ENCODE measurements around the gene LRP10.
"Not testable (repeated sequence)": the region's sequence is repeated elsewhere in the genome, so short reads cannot be mapped to it uniquely, and the experiment has no call there.

Gene LRP10

DNA sequence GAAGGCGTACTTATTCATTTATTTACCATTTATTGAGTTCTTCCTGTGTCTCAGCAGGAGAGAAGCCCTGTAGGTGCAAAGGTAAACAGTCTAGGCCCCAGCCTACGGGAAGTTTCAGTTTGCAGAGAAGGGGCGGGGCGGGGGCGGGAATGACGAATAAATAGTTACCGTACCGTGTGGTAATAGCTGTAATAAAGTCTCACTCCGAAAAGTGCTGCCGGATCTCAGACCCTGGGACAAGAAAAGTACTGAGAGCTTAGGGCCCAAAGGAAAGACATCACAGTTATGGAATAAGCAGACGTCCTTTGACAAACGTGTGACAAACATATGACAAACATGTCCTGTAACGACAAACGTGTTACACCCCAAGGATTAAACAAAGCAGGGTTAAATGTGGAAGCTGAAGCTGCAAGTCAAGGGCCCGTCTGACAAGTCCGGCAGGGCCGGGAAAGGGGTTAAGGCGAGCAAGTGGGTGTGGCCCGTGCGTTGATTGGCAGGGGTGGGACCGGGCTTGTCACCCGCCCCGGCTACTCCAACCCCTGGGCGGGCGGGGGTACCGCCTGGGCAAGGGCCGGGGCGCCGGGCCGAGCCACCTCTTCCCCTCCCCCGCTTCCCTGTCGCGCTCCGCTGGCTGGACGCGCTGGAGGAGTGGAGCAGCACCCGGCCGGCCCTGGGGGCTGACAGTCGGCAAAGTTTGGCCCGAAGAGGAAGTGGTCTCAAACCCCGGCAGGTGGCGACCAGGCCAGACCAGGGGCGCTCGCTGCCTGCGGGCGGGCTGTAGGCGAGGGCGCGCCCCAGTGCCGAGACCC, at the start of gene LRP10:
TSS of gene LRP10 (plus strand) at position 517 of the 809 bp plus-strand sequence. CDS start 564 bp downstream, outside the sequence.
- peaks cover 29% of the 10 kb centered on the region for H3K4me1 Mint-ChIP-seq
- H3K27ac Mint-ChIP-seq: peak within 1 kb of the TSS; percentile 98
- no peaks in the 10 kb centered on the region for H3K27me3 Mint-ChIP-seq
- peak within 1 kb of the TSS; percentile 90 for H3K4me3 Mint-ChIP-seq
- H3K36me3 Mint-ChIP-seq (ENCODE audit: low read depth): peaks cover 6% of the 10 kb centered on the region
- ATAC-seq (peak; percentile 88), DNase-seq (peak; percentile 82)
- H3K9me3 Mint-ChIP-seq: no peaks in the 10 kb centered on the region

GRCh38 chr14:22822016-22822570, 49.4 kb upstream of the LRP10 start:
- Mint-ChIP-seq H3K4me3 (peak overlapping the region; percentile 69), H3K4me1 (peaks cover 27% of the 10 kb centered on the region), H3K9me3 (no peaks in the 10 kb centered on the region), H3K36me3 (ENCODE audit: low read depth) (no peaks in the 10 kb centered on the region), H3K27me3 (peaks cover 14% of the 10 kb centered on the region), H3K27ac (no peak overlapping the region)
- DNase-seq: no peak
- no peak for ATAC-seq

- H3K9me3 Mint-ChIP-seq: no peaks in the 10 kb centered on the region
- DNase-seq (peak; percentile 74), ATAC-seq (peak; percentile 80)
- no peaks in the 10 kb centered on the region for H3K36me3 Mint-ChIP-seq (ENCODE audit: low read depth)
- peaks cover 27% of the 10 kb centered on the region for H3K4me1 Mint-ChIP-seq
- peaks cover 14% of the 10 kb centered on the region for H3K27me3 Mint-ChIP-seq
- H3K27ac Mint-ChIP-seq: peak overlapping the region; percentile 38
- peak overlapping the region; percentile 69 for H3K4me3 Mint-ChIP-seq
These were observed 48.9 kb upstream of the LRP10 start for GRCh38 chr14:22822571-22823098.

DNA sequence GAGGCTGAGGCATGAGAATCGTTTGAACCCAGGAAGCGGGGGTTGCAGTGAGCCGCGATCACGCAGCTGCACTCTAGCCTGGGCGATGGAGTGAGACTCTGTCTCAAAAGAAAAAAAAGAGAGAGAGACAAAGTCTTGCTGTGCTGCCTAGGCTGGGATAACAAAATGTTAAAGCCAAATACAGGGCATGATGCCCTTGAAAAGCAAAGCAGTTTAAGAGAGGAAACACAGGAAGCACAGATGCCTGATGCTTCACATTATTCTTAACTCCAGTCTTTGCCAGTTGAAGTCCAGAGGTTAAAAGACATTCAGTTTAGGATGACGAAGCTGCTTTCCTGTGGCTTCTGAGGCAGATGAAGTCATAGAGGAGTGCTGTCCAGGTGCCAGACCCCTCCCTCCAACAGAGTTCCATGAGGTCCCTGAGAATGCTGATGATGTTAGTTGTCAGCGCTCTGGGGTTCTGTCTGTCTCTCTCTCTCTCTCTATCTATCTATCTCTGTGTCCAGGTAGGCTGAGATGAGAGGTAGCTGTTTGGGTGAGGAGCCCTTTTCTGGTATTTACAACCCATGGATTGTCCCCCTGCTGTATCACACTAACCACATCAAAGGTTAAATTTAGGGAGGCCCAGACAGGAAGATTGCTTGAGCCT, 46.7 kb upstream of the LRP10 start:
- peaks cover 32% of the 10 kb centered on the region for H3K4me1 Mint-ChIP-seq
- peaks cover 14% of the 10 kb centered on the region for H3K27me3 Mint-ChIP-seq
- no peak for ATAC-seq
- H3K9me3 Mint-ChIP-seq: peaks cover 3% of the 10 kb centered on the region
- H3K4me3 Mint-ChIP-seq: peak overlapping the region; percentile 21
- no peak for DNase-seq
- H3K36me3 Mint-ChIP-seq (ENCODE audit: low read depth): peaks cover 6% of the 10 kb centered on the region
- no peak overlapping the region for H3K27ac Mint-ChIP-seq

DNA sequence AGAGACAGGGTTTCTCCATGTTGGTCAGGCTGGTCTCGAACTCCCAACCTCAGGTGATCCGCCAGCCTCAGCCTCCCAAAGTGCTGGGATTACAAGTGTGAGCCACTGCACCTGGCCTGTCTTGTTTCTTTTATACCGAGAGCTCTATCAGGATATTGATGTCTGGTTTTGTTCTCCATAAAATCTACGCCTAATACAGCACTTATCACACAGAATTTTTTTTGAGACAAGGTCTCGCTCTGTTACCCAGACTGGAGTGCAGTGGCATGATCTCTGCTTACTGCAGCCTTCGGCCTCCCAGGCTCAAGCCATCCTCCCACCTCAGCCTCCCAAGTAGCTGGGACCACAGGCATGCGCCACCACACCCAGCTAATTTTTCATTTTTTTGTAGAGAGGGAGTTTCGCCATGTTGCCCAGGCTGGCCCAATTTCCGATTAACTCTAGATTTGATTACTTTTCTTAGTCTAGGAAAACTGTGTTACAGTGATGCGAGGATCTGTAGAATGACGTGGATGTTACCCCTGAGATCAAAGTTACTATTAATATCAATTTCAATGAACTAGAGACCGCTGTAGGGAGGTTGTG, 42.4 kb upstream of the LRP10 start:
- DNase-seq, H3K27me3 Mint-ChIP-seq, ATAC-seq, H3K9me3 Mint-ChIP-seq: not testable (repeated sequence)
- Mint-ChIP-seq H3K4me1 (peaks cover 36% of the 10 kb centered on the region), H3K27ac (peak overlapping the region; percentile 96), H3K4me3 (peak overlapping the region; percentile 88), H3K36me3 (ENCODE audit: low read depth) (peaks cover 24% of the 10 kb centered on the region)

DNA sequence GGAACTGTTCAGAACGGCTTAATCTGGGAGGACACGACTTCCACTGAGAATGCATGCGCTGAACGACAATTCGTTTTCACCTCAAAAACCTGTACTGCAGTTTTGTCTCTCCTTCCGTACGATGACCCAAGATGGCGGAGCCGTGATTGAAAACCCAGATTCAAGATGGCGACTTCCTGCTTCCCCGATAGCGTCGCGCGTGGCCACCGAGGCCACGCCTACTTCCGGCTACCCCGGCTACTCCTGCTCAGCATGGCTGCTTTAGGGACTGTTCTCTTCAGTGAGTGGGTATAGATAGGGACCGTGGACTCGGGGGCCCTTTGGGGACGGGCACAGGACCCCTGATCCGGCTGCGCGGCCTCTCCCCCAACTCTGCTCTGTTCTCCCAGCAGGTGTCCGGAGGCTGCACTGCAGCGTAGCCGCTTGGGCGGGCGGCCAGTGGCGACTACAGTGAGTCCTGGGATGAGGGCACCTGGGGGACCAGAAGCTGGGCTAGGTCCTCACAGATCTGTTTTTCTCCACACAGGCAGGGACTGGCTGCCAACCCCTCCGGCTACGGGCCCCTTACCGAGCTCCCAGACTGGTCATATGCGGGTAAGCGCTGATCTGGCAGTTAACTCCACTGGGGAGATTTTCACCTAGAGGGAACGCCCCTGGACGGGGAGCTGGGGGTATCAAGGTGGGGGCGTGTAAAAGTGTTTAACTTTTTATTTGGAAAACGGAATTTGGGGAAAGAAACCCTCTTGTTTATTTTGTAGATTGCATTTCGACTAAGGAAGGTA, 41.7 kb upstream of the LRP10 start, which contains the start of gene MRPL52:
TSS of gene MRPL52 (plus strand) at position 227 of the 782 bp plus-strand sequence. CDS start at position 253, 26 bp downstream.
- H3K27ac Mint-ChIP-seq: peak within 1 kb of the TSS; percentile 96
- ATAC-seq: peak; percentile 94
- H3K4me1 Mint-ChIP-seq: peaks cover 29% of the 10 kb centered on the region
- peak; percentile 88 for DNase-seq
- peaks cover 27% of the 10 kb centered on the region for H3K36me3 Mint-ChIP-seq (ENCODE audit: low read depth)
- peaks cover 3% of the 10 kb centered on the region for H3K9me3 Mint-ChIP-seq
- H3K4me3 Mint-ChIP-seq: peak within 1 kb of the TSS; percentile 88
- peaks cover 3% of the 10 kb centered on the region for H3K27me3 Mint-ChIP-seq

DNA sequence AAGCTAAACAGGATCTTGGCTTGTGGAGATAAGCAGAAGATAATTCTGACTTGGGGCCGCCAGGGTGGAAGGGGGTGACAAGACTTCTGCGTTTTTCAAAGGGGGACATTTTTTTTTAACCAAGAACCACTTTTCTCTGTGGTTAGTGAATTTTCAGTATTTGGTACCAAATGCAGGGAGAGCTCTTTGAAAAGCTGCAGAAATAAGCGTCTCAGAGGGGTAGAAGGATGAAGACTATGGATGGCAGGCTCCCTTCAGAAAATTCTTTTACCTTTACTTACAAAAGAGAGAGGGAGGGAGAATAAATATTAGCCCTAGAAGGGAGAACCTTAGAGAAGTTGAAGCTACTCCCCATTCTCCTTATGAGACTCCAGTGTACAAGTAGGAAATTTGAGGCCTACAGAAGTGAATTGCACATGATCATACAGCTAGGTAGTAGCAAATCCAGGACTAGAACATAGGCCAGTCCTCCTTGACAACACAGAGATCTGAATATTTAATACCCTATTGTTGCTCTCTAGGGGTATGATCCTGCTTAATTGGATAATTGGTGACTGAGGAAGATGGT, 41.0 kb upstream of the LRP10 start:
- peaks cover 31% of the 10 kb centered on the region for H3K36me3 Mint-ChIP-seq (ENCODE audit: low read depth)
- H3K4me1 Mint-ChIP-seq: peaks cover 26% of the 10 kb centered on the region
- H3K4me3 Mint-ChIP-seq: peak overlapping the region; percentile 88
- ATAC-seq (peak; percentile 6), DNase-seq (no peak)
- H3K9me3 Mint-ChIP-seq: peaks cover 3% of the 10 kb centered on the region
- peaks cover 3% of the 10 kb centered on the region for H3K27me3 Mint-ChIP-seq
- peak overlapping the region; percentile 96 for H3K27ac Mint-ChIP-seq

DNA sequence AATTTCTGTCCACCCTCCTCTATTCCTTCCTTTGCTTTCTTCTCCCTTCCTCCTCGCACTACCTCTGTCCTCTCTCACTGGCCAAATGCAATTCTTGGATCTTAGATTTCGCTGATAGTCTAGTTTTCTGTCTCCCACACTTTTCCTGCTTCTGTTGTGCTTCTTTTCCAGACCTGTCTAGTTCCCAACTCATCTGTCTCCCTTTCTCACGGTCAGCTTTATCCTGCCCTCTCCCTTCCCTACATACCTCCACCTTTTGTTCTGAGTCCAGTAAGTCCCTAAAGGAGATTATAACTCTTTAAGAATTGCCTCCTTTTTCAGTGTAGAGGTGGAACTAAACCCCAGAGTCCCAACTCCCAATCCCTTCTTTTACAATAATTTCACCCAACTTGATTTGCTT, 36.0 kb upstream of the LRP10 start:
- peaks cover 34% of the 10 kb centered on the region for H3K36me3 Mint-ChIP-seq (ENCODE audit: low read depth)
- no peak overlapping the region for H3K27ac Mint-ChIP-seq
- H3K27me3 Mint-ChIP-seq: peaks cover 9% of the 10 kb centered on the region
- H3K9me3 Mint-ChIP-seq: no peaks in the 10 kb centered on the region
- no peak for DNase-seq
- no peak for ATAC-seq
- H3K4me3 Mint-ChIP-seq: no peak overlapping the region
- peaks cover 36% of the 10 kb centered on the region for H3K4me1 Mint-ChIP-seq

DNA sequence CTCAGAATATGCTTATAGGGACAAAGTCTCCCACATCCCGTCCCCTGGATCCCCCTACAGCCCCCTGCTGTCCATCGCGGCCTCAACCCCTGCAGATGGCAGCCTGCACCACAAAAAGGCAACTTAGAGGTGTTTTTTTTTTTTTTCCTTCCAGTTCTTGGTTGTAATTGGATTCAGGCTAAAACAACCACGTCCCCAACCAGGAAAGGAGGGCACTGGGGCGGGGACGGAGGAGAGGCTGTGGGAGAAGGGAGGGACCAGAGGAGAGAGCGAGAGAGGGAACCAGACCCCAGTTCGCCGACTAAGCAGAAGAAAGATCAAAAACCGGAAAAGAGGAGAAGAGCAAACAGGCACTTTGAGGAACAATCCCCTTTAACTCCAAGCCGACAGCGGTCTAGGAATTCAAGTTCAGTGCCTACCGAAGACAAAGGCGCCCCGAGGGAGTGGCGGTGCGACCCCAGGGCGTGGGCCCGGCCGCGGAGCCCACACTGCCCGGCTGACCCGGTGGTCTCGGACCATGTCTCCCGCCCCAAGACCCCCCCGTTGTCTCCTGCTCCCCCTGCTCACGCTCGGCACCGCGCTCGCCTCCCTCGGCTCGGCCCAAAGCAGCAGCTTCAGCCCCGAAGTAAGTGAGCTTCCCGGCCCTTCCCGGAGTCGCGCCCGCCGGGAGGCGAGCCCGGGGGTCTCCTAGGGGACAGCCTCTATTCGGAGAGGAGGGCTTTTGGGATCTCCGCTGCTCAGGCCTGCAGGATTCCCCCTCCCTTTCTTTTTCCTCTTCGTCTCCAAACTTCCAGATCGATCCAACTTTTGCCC, 35.0 kb upstream of the LRP10 start, which contains the start of gene MMP14:
TSS of gene MMP14 (plus strand) at position 285 of the 813 bp plus-strand sequence. CDS start at position 518, 233 bp downstream.
- DNase-seq (no peak), ATAC-seq (no peak)
- Mint-ChIP-seq H3K27ac (peak within 1 kb of the TSS; percentile 62), H3K4me1 (peaks cover 27% of the 10 kb centered on the region), H3K36me3 (ENCODE audit: low read depth) (peaks cover 28% of the 10 kb centered on the region), H3K9me3 (no peaks in the 10 kb centered on the region), H3K27me3 (peaks cover 9% of the 10 kb centered on the region), H3K4me3 (peak within 1 kb of the TSS; percentile 73)

GRCh38 chr14:22837114-22837749, 34.3 kb upstream of the LRP10 start:
- Mint-ChIP-seq H3K36me3 (ENCODE audit: low read depth) (peaks cover 24% of the 10 kb centered on the region), H3K27ac (peak overlapping the region; percentile 62), H3K9me3 (no peaks in the 10 kb centered on the region), H3K27me3 (peaks cover 9% of the 10 kb centered on the region), H3K4me3 (peak overlapping the region; percentile 73), H3K4me1 (peaks cover 22% of the 10 kb centered on the region)
- DNase-seq (no peak), ATAC-seq (peak; percentile 11)

DNA sequence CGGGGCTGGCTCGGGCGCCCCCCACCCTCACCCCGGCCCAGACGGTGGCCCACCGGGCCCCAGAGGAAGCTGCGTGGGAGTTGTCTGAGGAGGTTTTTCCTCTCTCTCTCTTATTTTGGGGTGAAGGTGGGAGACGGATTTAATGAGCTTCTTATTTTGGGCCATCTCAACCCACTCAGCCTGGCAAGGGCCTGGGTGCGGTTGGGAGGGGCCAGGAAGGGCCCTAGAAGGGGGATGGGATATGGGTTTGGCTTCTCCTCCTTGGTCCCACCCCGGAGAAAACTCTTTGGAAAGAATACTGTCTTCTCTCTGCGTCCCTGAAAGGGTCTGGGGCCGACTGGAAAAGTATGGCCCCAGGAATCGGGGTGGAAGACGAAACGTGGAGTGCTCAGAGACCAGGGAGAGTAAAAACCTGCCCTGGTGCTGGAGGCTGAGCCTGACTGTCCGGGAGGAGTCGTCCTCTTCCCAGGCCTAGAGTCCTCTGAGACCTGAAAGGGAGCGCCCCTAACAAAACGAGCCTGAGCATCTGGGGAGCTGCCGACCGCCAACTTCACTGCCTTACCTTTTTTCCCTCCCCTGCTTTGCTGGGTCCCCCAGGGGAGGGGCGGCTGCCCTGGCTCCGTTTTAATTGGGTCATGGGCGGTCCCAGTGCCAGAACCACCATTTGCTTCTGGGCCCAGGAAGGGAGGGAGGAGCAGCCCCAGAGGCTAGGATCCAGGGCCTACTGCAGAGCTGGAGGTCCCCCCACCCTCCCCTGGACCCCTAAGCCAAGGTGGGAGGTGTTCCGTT, 33.6 kb upstream of the LRP10 start:
- H3K36me3 Mint-ChIP-seq (ENCODE audit: low read depth): peaks cover 24% of the 10 kb centered on the region
- H3K4me3 Mint-ChIP-seq: peak overlapping the region; percentile 59
- ATAC-seq (peak; percentile 39), DNase-seq (no peak)
- no peaks in the 10 kb centered on the region for H3K9me3 Mint-ChIP-seq
- peaks cover 9% of the 10 kb centered on the region for H3K27me3 Mint-ChIP-seq
- peaks cover 22% of the 10 kb centered on the region for H3K4me1 Mint-ChIP-seq
- H3K27ac Mint-ChIP-seq: no peak overlapping the region

DNA sequence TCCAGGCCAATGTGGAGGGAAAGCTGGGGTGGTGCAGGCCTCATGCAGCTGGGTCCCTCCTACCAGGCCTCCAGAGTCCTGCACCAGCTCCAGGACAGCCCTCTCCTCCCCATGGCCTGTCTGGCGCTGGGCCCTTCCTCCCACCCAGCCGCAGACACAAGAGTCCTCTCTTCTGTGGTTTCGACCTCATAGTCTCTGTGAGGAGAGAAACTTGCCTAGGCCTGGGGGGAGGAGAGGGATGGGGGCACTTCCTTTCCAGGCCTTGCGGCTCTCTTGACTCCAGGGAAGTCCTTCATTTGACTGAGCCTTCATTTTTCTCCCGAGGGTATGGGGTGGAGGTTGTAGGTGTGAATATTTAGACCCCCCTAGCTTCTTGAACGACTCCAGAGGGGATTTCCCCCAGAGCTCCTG, 32.9 kb upstream of the LRP10 start:
- H3K27me3 Mint-ChIP-seq: peaks cover 13% of the 10 kb centered on the region
- ATAC-seq (no peak), DNase-seq (no peak)
- H3K36me3 Mint-ChIP-seq (ENCODE audit: low read depth): peaks cover 21% of the 10 kb centered on the region
- H3K4me1 Mint-ChIP-seq: peaks cover 22% of the 10 kb centered on the region
- H3K9me3 Mint-ChIP-seq: no peaks in the 10 kb centered on the region
- peak overlapping the region; percentile 8 for H3K4me3 Mint-ChIP-seq
- H3K27ac Mint-ChIP-seq: no peak overlapping the region
